ENCODE measurements around the gene PCDH10. TPM values are rescaled to one million over a fixed set of nuclear protein-coding genes. Genes with fewer than 3 reads are reported as not detected.

The PCDH10 gene, protein sequence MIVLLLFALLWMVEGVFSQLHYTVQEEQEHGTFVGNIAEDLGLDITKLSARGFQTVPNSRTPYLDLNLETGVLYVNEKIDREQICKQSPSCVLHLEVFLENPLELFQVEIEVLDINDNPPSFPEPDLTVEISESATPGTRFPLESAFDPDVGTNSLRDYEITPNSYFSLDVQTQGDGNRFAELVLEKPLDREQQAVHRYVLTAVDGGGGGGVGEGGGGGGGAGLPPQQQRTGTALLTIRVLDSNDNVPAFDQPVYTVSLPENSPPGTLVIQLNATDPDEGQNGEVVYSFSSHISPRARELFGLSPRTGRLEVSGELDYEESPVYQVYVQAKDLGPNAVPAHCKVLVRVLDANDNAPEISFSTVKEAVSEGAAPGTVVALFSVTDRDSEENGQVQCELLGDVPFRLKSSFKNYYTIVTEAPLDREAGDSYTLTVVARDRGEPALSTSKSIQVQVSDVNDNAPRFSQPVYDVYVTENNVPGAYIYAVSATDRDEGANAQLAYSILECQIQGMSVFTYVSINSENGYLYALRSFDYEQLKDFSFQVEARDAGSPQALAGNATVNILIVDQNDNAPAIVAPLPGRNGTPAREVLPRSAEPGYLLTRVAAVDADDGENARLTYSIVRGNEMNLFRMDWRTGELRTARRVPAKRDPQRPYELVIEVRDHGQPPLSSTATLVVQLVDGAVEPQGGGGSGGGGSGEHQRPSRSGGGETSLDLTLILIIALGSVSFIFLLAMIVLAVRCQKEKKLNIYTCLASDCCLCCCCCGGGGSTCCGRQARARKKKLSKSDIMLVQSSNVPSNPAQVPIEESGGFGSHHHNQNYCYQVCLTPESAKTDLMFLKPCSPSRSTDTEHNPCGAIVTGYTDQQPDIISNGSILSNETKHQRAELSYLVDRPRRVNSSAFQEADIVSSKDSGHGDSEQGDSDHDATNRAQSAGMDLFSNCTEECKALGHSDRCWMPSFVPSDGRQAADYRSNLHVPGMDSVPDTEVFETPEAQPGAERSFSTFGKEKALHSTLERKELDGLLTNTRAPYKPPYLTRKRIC
- 0.04 TPM for total RNA-seq

DNA sequence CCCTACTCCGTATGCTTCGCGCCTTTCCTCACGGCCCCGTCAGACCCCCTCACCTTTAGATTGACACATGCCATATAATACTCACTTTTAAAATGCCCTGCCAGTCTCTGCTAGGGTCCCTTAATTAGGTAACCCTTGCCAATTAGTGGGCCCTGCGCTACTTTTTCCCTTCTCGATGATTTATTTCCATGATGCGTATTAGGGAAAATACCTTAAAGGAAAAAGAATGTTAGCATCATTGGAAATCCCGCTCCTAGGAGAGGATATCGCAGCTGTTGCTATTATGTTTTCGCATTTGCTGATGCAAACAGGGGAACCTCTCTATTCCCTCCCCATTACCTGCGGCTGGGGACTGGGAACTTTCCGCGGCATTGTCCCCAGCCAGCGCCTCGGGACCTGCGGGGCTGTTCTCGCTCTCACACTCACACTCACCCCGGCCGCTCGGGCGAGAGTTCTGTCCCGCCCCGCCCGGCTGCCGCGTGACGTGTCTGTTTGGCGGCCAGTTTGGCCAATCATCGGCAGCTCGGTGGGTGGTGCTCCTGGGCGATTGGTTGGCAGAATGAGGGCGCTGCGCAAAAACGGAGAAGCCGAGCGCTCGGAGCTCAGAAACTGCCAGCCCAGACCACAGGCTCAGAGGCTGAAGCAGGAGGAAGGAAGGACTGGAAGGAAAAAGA lies at the start of gene PCDH10:
TSS of gene PCDH10 (plus strand) at position 605 of the 674 bp plus-strand sequence. CDS start 847 bp downstream, outside the sequence.
- ATAC-seq = peak; percentile 84

DNA sequence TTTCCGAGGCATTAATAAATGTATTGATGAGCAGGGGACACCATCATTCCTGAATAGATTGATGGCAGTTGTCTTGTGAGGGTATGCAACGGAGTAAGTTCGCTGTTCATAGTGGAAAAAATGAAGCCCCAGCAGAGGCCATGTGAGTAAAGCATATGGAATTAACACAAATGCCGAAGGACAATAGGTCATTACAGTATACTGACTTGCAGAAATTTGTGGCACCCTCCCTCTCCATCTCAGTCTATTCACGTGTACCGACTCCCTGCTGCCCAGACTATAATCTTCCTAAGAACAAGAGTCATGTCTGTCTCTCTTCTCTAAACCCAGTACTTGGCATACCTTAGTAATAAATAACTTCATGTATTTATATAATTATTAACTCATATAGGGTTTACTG lies 47.1 kb upstream of the PCDH10 start:
- ATAC-seq = no peak

DNA sequence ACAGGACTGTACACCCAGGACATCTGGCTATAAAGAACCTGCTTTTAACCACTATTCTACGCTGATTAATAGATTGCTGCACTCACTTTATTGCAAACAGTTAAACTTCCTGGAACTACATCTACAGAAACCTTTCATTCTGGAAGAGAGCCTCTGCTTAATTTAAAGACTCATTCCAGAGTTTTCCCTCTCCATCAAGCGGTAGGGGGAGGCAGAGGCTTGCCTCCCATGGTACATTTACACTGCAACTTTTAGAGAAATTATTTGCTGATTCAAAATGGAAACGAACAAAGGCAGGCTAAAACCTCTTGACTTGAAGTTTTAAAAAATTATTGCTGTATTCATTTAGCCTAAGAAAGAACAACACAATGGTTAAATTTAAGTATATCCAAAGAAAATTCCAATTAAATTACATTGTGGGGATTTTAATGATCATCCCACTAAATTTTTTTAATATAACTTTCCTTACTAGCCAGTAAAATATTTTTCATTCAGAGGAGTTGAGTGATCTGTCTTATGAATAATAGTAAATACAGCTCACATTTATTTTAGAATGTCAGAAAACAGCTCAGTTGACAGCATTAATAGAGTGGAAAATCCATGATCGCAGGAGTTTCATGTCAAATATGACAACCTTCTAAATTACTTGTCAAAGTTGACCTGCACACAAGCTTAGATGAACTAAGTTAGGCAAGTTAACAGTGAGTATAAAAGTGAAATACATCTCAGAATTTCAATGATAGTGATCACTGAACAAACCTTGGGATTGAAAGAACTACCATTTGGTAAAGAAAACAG lies 46.3 kb upstream of the PCDH10 start:
- ATAC-seq = no peak

DNA sequence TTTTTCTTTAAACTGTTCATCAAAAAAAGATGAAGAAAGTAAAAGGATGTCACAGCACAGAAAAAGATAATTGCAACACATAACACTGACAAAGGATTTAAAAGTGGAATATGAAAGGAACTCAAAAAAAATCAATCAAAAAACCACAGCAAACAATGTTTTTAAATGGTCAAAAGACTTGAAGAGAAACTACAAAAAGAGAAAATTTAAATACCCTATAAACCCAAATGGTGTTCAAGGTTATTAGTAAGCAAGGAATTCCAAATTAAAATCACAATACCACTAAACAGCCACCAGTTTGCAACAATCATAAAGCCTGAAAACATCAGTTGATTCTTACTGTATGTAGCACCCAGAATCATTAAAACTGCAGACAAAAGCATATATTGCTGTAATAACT lies 36.5 kb upstream of the PCDH10 start:
- no peak for ATAC-seq

DNA sequence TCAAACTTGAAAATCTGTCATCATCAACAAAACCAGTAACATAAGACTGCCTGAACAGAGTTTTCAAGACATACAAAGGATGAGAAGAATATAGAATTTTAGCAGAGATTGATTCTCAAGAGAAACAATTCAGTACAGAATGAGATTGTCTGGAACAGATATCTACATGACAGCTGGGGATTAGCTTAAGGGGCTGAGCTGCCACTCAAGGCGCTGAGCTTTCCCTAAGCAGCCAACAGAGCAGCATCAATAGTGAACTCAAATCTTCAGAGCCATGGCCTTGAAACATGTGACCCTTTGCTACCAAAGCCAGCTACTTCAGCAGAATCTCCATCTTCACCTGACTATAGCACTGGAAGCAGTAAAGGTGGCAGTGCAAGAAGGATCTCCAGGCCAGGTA lies 24.3 kb upstream of the PCDH10 start:
- ATAC-seq = no peak

DNA sequence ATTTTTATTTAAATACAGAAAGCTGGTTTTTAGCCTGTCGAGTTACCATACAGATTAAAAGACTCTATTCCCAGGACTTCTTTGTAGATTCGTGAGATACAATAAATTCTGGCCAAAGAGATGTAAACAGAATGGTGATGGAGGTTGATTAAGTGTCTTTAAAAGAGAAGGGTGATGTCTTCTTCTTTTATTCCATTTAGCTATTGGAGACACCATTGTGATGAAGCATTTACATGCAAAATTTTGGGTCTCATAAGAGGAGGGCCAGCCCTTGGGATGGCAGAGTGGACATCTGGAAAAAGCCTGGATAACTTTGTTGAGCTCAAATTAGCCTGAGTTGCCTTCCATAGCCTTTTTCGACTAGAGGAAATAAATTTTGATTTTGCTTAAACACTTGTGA lies 21.6 kb upstream of the PCDH10 start:
- no peak for ATAC-seq

DNA sequence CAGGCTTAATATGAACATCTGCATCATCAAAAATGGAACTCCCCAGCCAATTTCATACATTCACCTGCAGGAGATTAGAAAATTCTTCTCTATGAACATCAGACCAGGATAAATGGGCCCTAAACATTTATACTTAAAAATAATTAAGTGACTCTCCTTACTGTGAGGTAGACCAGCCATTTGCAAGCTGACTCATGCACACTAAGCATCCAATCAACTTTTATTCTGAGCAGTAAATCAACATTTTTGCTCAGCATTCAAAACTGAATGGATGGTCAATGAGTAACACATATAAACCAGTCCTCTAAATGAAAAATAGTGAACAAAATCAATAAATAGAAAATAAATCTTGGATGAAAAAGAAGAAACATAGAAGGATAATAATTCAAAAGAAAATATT lies 19.9 kb upstream of the PCDH10 start:
- no peak for ATAC-seq

DNA sequence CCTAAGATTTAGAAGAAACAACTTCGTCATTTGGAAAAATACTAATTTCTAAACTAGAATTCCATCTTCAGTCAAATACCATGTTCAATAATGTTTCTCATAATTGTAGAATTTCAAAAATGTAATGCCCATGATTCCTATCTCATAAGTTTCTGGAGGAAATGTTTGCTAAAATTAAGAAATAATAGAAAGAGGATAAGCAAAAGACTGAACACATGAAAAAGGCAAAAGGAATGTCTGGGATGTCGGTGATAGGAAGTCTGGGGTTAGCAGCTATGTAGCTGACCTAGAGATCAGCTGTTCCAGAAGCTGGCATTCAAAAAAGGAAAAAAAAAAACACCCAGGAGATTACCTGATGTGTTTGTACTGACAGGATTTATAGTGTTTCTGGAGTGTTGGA lies 18.9 kb upstream of the PCDH10 start:
- ATAC-seq = no peak

DNA sequence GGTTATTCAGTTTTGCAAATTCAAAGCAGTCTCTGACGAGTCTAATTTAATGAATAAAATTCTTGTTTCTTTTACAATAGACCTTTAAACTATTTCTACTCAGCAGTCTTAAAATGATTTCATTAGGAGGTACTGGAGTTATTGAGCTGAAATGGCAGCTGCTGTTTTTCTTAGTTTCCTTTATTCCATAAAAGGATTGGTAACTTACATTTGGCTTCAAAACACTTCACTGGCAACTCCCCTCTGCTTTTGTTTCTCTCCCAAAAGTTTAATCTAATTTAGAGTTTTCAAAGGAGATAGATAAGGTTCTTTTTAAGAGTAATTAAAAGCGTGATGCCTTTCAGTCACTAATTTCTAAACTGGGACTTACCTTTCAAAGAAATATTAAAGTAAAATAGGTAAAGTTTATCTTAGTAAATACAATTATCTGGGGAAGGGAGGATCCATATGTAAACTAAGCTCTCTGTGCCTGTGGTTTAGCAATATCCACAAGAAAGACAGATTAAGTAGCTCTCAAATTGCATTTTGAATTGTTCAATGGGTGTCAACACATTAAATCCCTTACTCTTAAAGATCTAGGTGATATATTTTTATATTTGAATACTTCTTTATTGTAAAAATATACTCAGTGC lies 17.1 kb upstream of the PCDH10 start:
- ATAC-seq = no peak

DNA sequence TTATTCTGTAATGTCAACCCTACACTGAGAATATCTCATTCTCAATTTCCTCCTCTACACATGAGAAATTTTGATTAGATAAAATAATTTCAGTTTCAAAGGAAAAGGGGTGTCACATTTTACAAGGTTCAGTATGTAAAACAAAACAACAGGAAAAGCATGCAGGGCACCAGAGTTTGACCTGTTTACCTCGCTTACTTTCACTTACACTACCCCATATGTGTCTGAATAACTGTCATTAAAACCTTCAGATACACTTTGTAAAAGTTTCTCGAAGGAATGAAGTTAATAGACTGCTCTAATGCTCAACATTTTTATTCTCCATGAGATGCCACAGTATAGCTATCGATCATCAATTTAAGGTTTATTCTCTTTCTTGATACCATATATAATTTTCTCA lies 12.3 kb upstream of the PCDH10 start:
- no peak for ATAC-seq

DNA sequence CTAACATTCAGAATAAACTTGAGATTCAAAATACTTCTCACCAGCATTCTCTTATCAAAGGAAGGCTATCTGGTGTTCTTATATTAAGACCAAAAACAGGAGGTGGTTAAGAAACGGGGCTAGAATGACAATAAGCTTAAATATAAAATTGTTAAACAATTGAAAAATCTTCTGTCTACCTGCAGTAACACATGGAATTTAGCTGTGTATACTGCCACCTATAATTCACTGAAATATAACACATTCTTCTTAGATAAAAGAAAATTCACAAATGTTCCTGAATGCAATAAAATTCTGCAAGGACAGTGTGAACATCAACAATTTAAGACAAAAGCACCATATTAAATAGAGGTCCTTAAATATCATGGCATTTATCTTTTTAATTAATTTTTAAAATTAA lies 11.5 kb upstream of the PCDH10 start:
- no peak for ATAC-seq

DNA sequence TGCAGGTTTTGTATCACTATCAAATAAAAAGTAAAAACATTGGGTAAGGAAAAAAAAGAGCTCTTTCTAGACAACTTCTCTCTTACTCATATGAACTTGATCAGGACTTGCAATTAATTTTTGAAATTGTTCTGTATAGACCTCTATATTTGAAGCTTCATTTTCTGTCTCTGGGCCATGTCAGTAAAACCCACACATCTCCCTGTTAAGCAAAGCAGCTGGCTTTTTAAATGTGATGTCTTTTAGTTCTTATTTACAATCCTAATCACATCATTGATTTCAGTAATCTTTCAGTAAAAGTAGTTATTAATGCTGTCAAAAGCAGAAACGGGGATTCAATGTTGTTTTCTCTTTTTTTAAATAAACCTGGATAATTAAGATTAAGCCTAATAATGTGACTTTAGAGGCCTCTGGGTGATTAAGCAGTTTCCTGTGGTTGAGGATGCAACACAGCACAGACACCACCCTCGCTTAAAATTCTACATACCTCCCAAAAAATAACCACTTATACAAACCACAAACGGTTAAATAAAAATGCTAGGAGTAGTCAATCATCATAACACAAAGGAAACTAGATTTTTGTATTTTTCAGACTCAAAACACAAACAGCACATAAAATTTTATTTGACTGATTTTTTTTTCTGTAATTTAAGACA lies 5.2 kb upstream of the PCDH10 start:
- no peak for ATAC-seq

DNA sequence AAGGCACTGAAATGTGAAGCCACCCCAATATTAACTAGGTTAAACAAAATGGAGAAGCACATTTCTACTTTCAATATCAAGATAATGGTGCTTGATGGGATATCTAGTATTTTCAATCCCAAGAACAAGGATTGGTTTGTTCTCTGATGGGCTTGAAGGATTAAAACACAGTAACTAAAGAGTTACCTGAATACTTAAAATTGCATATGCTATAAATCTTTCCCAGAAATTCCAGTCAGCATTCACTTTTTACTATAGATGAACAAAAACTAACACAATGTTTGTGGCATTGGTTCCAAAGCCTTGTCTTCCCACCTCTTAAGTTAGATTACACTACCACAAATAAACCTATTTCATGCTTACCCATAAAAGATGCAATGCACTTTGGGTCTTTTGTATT lies 3.9 kb upstream of the PCDH10 start:
- ATAC-seq = no peak

DNA sequence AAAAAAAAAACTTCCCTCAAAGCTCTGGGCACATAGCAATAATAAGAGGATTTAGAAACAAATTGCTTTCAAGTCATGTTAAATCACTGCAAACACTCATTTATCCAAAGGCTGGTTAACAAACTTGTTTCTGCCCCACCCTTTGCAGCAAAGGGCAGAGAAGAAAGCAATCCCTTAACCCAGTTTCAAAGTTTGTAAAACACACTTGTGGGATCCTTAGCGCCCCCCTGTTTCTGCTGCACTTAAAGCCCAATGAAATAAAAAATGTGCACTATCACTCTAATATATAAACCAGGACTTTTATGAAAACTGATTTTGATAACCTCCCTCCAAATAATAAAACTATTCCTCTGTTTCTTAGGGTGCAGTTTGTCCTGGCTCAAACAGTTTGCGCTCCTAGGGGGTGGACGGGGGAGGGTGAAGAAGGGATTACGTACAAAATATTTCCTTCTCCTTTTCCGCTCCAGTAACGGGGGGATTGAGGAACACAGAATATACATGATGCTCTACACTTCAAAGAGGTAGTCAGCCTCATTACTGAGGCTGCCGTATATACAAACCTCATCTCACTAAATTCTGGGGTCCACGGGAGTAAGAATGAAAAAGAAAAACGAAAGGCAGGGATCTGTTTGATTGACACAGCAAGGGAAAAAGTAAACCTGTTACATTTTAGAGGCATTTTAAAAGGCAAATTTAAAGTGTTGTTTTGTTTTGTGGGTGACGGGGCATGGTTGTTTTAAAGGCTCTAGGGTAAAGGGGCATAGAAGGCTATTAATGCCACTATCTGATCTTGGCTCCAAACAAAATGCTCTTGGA lies 3.1 kb upstream of the PCDH10 start:
- no peak for ATAC-seq

DNA sequence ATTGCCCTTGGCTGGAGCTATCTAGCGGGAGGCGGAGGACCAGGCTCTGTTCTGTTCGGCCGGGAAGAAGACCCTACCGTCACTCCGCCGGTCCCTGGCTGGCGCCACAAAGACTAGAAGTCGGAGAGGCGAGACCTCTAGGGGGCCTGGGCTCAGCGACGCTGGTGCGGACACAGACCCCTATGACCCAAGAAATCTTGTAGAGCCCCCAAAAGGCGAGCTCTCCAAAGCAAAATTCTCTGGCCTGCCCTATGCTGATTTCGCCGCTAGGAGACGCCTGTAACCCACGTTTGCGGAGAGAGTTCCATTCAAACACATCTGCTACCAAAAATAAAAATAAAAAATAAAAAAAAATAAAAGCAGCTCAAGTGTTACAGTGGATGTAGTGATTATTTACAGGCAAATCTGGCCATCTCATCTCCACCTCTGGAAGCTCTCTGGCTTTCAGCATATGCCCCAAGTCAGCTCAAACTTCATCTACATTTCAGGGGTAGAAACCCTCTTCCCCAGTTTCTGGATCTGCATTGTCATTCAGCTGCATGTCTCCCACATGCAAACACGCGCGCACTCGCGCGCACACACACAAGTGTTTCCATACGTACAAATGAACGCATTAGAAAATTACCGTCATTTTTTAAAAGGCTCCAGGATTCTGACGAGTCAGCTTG lies 2.4 kb upstream of the PCDH10 start:
- ATAC-seq = peak; percentile 24

DNA sequence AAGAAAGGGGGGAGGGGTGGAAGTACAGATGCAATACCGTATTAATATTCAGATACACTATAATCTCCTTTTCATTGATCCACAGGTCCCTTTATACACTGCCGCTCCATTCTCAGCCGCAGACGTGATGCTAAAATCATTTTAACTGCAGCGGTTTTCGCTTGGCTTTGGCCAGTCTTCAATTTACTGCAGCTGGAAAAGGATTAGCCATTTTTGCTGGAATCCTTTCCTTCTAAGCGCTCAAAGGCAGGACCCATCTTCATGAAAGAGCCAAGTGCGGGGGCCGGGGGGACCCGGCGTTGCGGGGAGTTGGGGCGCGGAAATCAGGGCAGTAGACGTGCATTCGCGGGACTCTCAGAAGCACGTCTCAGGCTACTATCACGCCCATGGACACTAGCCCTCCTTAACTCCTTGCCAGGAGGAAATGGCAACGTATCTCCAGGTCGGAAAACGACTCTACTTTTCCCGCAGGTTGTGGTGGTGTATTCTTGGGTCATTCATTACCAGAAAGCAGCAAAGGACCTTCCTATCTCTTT lies 1.7 kb upstream of the PCDH10 start:
- ATAC-seq = no peak

DNA sequence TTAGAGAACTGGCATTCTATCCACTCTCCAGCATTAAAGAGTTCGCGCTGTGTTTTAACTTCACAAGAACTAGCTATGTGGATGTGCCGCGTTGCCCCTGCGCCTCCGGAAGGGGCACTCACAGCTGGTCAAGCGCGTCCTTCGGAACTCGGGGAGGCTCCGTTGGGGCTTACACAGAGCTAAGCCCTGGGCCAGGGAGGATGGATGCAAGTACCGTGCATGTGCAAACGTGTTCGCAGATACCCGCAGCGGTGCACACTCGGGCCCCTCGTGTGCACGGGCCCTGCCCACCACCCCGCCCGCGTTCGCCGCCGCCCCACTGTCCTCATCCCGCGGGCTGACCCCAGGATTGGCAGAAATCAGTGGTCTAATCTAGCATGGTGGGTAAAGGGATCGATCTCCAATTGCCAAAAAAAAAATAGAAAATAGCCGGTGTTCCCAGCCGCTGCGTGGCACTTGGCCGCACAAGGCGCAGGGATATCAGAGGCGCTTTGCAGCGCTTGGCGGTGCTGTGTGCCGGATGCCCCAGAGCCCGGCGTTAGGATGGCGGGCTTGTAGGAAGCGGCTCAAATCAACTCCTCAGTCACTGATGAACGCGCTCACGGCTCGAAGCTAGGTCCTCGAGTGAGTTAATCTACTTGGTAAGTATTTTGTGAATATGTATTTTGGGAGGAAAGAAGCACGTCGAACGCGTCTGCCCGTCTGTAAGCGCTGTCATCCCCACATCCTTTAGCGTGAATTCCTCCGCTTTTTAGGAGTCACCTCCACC lies 989 bp upstream of the PCDH10 start:
- peak; percentile 15 for ATAC-seq

DNA sequence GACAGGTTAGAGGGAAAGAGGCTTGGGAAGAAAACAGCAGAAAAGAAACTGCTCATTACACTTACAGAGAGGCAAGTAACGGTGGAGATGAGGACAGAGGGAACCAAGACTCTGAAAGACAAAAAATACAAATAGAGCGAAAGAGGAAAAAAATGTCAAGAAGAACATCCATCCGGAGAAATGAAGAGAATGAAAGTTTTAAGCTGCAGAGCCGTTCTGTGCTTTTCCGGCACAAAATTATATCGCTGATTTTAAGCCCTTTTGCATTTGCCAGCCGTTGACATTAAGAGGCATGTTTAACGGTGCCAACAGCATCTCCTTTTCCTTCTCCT lies 236 bp downstream of the PCDH10 start:
- no peak for ATAC-seq

All from esophagus mucosa (tissue), 1 donor.